NOMO-1 (cell line): ENCODE data around the gene XNDC1N.
"Not testable (repeated sequence)": the region's sequence is repeated elsewhere in the genome, so short reads cannot be mapped to it uniquely, and the experiment has no call there.

Experiments used
- DNase-seq, 2 experiments: peaks; one replicate each; lab custom pipeline; 2025; ENCODE audit not compliant: unreplicated experiment in 2 of 2; lab: John Stamatoyannopoulos, UW

XNDC1N gene

DNA sequence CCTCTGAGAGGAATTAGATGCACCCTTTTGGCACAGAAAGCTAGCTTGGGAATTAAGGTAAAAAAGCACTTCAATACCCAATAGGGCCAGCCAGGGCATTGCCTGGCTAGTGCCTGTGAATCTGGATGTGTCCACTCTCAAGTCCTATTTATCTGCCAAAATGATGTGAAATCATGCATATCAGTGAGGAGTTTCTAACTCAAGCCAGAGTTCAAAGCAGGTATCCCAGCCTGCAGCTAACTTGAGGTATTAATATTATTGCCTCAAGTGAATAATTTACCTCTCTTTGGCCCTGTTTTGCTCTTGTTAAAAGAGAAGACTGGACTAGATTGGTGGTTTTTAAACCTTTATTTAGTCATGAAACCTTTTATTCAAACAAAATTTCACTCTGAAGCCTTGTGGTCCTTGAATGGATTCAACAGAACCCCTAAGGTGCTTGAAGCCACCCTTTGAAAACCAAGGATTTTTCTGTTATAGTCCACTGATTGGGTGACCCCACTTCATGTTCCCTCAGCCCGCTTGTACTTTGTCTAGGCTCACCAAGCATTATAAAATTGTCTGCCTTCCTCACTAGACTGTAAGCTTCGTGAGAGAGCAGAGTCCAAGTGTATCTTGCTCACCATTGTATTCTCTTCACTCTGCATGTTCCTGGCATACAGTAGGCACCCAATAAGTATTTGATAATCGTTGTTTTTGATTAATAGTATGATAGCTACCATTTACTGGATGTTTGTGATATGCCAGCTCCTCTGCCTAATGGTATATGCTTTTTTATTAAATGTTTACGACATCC is 4.9 kb upstream of the XNDC1N start:
- no peak for DNase-seq

DNA sequence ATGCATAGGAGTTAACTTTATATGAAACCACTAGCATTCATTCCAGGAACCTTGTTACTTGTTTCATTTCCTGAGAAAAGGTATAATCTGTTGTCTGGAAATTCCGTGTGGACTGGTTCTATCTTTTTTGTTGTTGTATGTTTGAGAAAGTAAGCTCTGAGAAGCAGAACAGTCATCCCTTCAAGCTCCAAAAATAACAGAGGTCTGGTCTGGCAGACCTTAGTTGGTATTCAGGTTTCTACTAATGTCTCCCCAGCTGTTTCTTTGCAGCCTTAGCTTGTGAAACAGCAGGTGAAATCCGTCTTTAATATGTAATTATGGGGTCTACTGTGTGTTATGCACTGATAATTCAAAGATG is 2.8 kb upstream of the XNDC1N start:
- no peak for DNase-seq

DNA sequence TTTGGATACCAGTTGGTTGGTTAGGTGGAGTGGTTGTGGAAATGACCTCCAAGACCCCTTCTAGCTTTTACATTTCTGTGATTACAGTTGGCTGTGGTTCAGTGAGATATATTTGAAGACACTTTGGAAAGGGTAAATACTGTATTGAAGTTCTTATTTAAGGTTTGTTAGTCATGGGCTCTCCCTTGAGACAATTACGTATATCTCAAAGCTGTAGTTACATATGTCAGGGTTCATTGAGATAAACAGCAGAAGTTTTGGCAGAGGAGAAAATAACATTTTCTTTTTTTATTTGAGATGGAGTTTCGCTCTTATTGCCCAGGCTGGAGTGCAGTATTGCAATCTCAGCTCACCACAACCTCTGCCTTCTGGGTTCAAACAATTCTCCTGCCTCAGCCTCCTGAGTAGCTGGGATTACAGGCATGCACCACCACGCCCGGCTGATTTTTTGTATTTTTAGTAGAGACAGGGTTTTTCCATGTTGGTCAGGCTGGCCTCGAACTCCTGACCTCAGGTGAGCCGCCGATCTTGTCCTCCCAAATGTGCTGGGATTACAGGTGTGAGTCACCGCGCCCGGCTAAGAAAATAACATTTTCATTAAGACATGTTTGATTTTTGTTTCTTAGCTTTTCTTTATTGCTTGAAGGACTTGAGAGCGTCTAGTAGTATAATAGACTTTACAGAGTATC is 2.3 kb upstream of the XNDC1N start:
- no peak for DNase-seq

DNA sequence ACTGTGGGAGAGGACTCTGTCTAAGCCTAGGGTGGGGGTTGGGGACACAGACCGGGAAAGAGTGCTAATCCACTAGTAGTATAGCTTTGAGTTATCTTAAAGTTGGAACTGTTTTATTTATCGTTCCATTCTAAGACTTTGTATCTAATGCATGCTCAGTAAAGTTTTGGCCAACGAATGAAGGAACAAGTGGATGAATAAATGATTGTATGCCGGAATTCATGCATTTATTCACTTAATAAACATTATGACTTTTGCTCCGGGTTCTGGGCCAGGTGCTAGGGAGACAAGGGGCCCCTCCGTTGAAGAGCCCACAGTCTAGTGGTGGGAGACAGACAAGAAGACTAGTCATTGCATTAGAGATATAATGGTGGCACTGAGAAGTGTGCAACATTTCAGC is 1.1 kb upstream of the XNDC1N start:
- DNase-seq, result no peak

DNA sequence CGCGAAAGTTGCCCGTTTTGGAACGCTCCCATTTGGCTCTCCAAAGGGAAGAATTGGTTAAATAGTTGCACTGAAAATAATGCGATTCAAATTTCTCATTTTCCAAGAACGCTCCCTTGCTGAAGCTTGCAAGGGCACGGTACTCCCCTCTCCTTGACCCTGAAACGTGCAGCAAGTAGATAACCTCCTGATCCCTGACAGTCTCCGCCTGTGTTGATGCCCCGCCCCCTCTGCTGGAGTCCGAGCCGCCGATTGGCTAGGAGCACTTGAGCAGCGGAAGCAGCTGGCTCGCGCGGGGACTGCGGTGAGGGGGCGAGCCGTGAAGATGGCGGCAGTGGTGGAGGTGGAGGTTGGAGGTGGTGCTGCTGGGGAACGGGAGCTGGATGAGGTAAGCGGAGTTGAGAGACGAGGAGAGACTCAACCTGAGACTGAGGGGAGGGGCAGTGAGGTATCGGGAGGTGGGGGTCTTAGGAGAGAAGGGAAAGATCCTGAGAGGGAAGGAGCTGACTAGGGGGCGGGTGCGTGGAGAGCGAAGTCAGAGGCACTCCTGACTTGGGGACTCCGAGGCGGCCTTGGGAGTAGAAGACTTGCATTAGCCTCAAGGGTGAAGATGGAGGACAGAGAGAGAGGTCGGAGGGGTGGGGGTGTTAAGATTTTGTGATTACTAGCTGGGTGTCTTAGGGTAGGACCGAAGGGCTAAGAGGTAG is 496 bp upstream of the XNDC1N start, which contains the start of gene RNF121:
Gene RNF121, plus strand, starts transcription at position 310 of the 707 bp plus-strand sequence. Its CDS starts 16 bp downstream, at position 326.
- DNase-seq, result peak; percentile 96 to 97

DNA sequence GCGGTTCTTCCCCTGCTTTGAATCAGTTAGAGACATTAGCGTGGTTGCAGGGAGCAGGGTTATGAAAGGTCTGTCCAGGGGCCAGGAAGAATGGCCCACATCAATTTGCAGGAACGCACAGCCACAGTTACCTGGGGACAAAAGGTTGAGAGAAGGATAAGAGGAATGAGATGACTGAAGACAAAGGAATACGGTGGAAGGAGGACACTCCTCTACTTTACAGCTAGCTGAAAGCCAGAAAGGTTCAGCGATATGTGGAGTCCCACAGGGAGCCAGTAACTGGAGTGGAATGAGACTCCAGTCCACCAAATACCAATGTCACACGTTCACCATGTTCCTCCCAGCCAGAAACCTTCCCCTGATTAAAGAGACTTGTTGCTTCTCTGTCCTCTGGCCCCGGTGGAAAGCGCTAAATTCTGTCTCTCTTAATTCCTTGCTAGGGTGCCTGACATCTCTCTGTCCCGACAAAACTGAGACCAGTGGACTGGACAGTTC is 10.7 kb downstream of the XNDC1N start:
- no peak for DNase-seq

DNA sequence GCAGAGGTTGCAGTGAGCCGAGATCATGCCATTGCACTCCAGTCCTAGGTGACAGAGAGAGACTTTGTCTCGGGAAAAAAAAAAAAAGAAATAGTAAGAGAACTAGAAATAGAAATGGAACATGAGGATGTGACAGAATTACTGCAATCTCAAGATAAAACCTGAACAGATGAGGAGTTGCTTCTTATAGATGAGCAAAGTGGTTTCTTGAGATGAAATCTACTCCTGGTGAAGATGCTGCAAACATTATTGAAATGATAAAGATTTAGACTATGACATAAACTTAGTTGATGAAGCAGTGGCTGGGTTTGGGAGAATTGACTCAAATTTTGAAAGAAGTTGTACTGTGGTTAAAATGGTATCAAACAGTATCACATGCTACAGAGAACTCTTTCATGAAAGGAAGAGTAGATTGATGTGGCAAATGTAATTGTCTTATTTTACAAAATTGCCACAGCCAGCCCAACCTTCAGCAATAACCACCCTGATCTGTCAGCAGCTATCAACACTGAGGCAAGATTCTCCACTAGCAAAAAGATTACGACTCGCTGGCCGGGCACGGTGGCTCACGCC is 13.7 kb downstream of the XNDC1N start:
- no peak for DNase-seq

DNA sequence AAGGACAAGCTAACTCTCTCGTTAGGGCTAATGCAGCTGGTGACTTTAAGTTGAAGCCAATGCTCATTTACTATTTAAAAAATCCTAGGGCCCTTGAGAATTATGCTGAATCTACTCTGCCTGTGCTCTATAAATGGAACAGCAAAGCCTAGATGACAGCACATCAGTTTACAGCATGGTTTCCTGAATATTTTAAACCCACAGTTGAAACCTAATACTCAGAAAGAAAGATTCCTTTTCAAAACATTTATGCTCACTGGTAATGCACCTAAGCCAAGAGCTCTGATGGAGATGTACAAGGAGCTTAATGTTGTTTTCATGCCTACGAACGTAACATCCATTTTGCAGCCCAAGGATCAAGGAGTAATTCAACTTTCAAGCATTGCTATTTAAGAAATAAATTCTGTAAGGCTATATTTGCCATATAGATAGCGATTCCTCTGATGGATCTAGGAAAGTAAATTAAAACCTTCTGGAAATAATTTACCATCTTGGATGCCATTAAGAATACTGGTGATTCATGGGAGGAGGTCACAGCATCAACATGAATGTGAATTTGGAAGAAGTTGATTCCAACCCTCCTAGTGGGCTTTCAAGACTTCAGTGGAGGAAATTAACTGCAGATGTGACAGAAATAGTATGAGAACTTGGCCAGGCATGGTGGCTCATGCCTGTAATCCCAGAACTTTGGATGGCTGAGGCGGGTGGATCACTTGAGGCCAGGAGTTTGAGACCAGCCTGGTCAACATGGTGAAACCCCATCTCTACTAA is 14.5 kb downstream of the XNDC1N start:
- DNase-seq, result no peak

DNA sequence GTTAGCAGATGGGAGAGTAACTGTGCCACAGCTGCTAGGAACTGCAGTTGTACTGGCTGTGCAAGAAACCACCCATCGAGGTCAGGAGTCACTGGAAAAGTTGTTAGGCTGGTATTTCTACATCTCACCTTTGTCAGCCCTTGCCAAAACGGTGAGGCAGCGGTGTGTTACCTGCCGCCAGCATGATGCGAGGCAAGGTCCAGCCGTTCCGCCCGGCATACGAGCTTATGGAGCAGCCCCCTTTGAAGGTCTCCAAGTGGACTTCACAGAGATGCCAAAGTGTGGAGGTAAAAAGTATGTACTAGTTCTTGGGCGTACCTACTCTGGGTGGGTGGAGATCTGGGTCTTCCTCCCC is 16.4 kb downstream of the XNDC1N start:
- DNase-seq, result not testable (repeated sequence)

DNA sequence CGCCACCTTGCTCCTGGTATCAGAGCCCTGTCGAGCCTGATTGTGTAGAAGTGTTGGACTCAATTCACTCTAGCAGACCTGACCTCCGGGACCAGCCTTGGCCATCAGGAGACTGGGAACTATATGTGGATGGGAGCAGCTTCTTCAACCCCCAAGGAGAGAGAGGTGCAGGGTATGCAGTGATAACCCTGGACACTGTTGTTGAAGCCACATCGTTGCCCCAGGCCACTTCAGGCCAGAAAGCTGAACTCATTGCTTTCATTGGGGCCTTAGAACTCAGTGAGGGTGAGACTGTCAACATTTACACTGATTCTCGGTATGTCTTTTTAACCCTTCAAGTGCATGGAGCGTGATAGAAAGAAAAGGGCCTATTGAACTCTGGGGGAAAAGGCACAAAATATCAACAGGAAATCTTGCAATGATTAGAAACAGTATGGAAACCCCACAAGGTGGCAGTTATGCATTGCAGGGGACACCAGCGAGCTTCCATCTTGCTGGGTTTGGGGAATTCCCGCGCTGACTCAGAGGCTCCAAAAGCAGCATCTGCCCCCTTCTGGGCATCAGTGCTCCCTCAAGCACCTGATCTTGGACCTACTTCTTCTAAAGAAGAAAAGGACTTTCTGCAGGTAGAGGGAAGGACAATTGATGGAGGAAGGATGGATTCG is 16.9 kb downstream of the XNDC1N start:
- DNase-seq, result not testable (repeated sequence)

DNA sequence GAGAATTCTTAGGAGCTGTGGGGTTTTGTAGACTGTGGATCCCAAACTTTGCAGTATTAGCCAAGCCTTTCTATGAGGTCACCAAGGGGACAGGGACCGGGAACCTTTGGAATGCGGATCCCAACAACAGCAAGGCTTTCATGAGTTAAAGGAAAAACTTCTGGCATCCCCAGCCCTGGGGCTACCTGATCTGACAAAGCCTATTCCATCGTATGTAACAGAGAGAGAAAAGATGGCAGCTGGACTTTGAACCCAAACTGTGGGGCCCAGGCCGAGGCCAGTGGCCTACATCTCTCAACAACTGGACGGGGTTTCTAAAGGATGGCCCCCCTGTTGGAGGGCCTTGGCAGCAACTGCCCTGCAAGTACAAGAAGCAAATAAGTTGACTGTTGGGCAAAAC is 17.6 kb downstream of the XNDC1N start:
- not testable (repeated sequence) for DNase-seq

DNA sequence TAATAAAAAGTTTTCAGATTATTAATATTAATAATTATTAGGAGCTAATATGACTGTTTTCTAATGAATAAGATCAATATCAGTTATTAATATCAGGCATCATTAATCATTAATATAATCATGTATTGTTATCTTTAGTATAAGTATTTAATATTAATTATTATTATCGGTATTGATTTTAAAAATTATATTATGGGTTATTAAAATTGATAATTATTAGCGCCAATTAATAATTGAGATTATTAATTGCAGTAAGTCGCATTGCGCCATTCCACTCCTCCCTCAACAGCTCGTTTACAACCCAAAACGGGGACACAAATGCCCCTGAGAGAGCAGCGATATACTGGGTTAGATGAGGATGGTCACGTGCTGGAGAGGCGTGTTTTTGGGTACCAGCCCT is 20.2 kb downstream of the XNDC1N start:
- no peak for DNase-seq

DNA sequence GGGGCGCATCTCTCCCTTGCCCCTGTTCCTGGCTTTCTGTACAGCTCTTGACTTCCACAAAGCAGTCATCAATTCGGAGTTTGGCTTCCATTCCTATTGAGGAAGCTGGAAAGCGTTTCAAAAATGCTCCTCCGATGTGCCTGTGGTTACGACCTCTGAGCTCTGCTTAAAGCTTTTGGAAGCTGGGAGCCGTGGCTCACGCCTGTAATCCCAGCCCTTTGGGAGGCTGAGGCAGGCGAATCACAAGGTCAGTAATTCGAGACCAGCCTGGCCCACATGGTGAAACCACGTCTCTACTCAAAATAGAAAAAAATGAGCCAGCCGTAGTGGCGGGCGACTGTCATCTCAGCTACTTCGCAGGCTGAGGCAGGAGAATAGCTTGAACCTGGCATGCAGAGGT is 27.3 kb downstream of the XNDC1N start:
- not testable (repeated sequence) for DNase-seq

DNA sequence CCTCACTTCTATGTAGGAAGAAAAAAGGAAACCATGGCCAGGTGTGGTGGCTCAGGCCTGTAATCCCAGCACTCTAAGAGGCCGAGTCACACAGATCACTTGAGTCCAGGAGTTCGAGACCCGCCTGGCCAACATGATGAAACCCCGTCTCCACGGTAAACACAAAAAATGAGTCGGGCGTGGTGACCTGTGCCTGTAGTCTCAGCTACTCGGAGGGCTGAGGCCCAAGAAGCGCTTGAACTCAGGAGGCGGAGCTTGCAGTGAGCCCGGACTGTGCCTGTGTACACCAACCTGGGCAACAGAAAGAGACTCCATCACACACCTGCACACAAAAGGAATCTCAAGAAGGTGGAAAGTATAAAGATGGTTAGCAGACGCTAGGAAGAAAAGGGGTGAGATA is 32.4 kb downstream of the XNDC1N start:
- no peak for DNase-seq

DNA sequence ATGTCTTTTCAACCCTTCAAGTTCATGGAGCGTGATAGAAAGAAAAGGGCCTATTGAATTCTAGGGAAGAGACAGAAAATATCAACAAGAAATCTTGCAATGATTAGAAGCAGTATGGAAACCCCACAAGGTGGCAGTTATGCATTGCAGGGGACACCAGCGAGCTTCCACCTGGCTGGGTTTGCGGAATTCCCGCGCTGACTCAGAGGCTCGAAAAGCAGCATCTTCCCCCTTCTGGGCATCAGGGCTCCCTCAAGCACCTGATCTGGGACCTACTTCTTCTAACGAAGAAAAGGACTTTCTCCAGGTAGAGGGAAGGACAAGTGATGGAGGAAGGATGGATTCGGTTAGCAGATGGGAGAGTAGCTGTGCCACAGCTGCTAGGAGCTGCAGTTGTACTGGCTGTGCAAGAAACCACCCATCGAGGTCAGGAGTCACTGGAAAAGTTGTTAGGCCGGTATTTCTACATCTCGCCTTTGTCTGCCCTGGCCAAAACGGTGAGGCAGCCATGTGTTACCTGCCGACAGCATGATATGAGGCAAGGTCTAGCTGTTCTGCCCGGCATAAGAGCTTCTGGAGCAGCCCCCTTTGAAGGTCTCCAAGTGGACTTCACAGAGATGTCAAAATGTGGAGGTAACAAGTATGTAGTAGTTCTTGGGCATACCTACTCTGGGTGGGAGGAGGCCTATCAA is 39.1 kb downstream of the XNDC1N start:
- not testable (repeated sequence) for DNase-seq

DNA sequence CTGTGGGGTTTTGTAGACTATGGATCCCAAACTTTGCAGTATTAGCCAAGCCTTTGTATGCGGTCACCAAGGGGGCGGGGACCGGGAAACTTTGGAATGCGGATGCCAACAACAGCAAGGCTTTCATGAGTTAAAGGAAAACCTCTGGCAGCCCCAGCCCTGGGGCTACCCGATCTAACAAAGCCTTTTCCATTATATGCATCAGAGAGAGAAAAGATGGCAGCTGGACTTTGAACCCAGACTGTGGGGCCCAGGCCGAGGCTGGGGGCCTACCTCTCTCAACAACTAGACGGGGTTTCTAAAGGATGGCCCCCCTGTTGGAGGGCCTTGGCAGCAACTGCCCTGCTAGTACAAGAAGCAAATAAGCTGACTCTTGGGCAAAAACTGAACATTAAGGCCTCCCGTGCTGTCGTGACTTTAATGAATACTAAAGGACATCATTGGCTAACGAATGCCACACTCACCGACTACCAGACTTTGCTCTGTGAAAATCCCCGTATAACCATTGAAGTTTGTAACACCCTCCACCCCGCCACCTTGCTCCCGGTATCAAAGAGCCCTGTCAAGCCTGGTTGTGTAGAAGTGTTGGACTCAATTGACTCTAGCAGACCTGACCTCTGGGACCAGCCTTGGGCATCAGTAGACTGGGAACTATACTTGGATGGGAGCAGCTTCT is 39.9 kb downstream of the XNDC1N start:
- DNase-seq, result not testable (repeated sequence)

DNA sequence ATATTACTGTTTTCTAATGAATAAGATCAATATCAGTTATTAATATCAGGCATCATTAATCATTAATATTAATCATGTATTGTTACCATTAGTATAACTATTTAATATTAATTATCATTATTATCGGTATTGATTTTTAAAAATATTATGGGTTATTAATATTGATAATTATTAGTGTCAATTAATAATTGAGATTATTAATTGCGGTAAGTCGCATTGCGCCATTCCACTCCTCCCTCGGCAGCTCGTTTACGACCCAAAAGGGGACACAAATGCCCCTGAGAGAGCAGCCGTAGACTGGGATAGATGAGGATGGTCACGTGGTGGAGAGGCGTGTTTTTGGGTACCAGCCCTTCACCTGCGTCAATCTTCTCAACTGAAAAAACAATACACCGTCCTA is 42.6 kb downstream of the XNDC1N start:
- not testable (repeated sequence) for DNase-seq
